Bronchial epithelial cell (primary cell): Measurements from ENCODE around the gene LDLRAD4. TPM values are rescaled to one million over a fixed set of nuclear protein-coding genes. Genes with fewer than 3 reads are reported as not detected.
A peak's percentile ranks its signal among the peaks of the same experiment; 100 is the strongest.

Source experiments
- DNase-seq: peaks from one replicate; pipeline ENCODE4 v3.0.0-alpha.2; 2010; ENCODE audit warnings: low read depth
- FAIRE-seq: peaks from 2 replicates; lab custom pipeline; 2011; peaks lifted over from hg19 to GRCh38; lab: Jason Lieb, UNC
- H3K27me3 ChIP-seq: 2 replicates; pipeline ENCODE4 v1.5.1; 2011; ENCODE audit warnings: low read length; ENCODE audit not compliant: control insufficient read depth, insufficient read depth
- H3K36me3 ChIP-seq: 2 replicates; pipeline ENCODE4 v1.5.1; 2011; ENCODE audit warnings: low read length; ENCODE audit not compliant: control insufficient read depth, insufficient read depth
- H3K4me3 ChIP-seq: 2 replicates; pipeline ENCODE4 v1.5.1; 2011; ENCODE audit warnings: mild to moderate bottlenecking, low read depth, low read length, control low read depth
- CTCF ChIP-seq: IDR thresholded peaks from 2 replicates; pipeline ENCODE4 v1.5.1; 2011; ENCODE audit warnings: mild to moderate bottlenecking, moderate library complexity, low read length, control low read depth, inconsistent platforms; ENCODE audit not compliant: insufficient read depth, severe bottlenecking
- total RNA-seq: library from RNA; depleted of rRNA; stranded (reverse); fragments of >200 nt; gene quantifications from 2 replicates; pipeline ENCODE4 v1.2.1, GENCODE V29; 2014

The LDLRAD4 gene
- total RNA-seq, 1 donor from 2014 or later = not detected

- Histone ChIP-seq H3K4me3 (no peak overlapping the region), H3K36me3 (no peaks in the 10 kb centered on the region), H3K27me3 (no peaks in the 10 kb centered on the region)
- DNase-seq = no peak
- no peak for TF ChIP-seq CTCF
- no peak for FAIRE-seq
Measured at GRCh38 chr18:13381331-13381730, 162.8 kb downstream of the LDLRAD4 start.

- Histone ChIP-seq H3K27me3 (no peaks in the 10 kb centered on the region), H3K36me3 (no peaks in the 10 kb centered on the region), H3K4me3 (no peak overlapping the region)
- no peak for FAIRE-seq
- no peak for TF ChIP-seq CTCF
- DNase-seq = no peak
Measured at GRCh38 chr18:13381944-13382365, 163.4 kb downstream of the LDLRAD4 start.

GRCh38 chr18:13382366-13382953, 163.9 kb downstream of the LDLRAD4 start:
- TF ChIP-seq CTCF = no peak
- DNase-seq (peak; percentile 12), FAIRE-seq (no peak)
- Histone ChIP-seq H3K4me3 (no peak overlapping the region), H3K27me3 (no peaks in the 10 kb centered on the region), H3K36me3 (no peaks in the 10 kb centered on the region)

GRCh38 chr18:13382954-13383827, 164.6 kb downstream of the LDLRAD4 start:
- H3K27me3 ChIP-seq = no peaks in the 10 kb centered on the region
- no peak overlapping the region for H3K4me3 ChIP-seq
- no peak for TF ChIP-seq CTCF
- no peaks in the 10 kb centered on the region for H3K36me3 ChIP-seq
- no peak for FAIRE-seq
- DNase-seq = no peak

GRCh38 chr18:13386891-13387801, 168.6 kb downstream of the LDLRAD4 start:
- FAIRE-seq = no peak
- DNase-seq = no peak

More at GRCh38 chr18:13386891-13387801, 168.6 kb downstream of the LDLRAD4 start:
- no peak overlapping the region for H3K4me3 ChIP-seq
- H3K27me3 ChIP-seq = no peaks in the 10 kb centered on the region
- H3K36me3 ChIP-seq = no peaks in the 10 kb centered on the region
- no peak for TF ChIP-seq CTCF
